ENCODE measurements around the gene COL4A2. TPM values are rescaled to one million over a fixed set of nuclear protein-coding genes. Genes with fewer than 3 reads are reported as not detected.

Gene COL4A2
- total RNA-seq, 1 donor from 2014 or later = 159 TPM

GRCh38 chr13:110301083-110301482 lies 6.0 kb upstream of the COL4A2 start:
- TF ChIP-seq CTCF (conservative IDR thresholded peaks at IDR 0.05) = no peak
- Mint-ChIP-seq H3K9me3 (no peaks in the 10 kb centered on the region), H3K36me3 (ENCODE audit: low read depth) (no peaks in the 10 kb centered on the region), H3K27me3 (ENCODE audit: low read depth) (peaks cover 2% of the 10 kb centered on the region), H3K4me1 (peaks cover 26% of the 10 kb centered on the region), H3K4me3 (no peak overlapping the region), H3K27ac (ENCODE audit: unreplicated experiment) (peak overlapping the region; percentile 54)
- no peak for DNase-seq (ENCODE audit: low read depth, low spot score)

DNA sequence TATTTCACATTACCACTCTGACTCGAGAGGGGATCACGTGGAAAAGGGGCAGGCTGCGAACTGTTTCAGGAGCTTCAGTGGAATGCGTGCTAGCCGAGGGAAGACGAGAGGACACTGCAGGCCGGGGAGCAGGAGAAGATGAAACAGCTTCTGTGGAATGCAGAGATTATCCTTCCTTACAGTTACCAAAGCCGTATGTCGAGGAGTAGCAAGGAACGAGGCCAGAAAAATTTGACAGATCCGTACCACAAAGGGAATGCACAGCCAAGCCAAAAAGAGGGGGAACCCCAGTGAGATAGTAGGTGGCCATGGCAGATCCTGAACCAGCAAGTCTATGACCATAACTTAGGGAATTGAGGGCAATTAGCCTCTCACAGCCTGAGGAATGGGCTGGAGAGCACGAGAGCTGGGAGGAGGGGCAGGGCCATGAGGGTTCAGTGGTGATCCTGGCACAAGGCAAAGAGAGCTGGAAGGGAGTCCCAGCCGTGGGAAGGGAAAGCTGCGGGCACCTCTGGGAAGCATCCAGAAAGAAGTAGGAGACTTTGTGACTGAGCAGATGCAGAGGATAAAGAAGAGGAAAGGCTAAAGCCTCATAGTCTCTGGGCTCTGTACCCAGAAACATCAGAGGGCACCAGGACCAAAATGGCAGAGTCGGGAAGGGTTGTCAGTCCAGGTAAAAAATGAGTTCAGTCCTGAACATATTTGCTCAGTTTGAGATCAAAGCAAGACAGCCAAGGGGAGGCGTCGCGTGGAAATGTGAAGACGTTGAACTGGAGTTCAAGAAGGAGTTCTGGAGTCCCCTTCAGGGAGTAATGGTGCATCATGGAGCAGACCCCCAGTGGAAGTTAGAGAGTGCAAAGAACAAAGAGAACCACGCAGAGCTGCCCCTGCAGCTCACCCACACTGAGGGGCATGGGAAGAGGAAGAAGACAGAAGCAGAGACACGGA lies 5.2 kb upstream of the COL4A2 start:
- no peak for DNase-seq (ENCODE audit: low read depth, low spot score)
- Mint-ChIP-seq H3K36me3 (ENCODE audit: low read depth) (no peaks in the 10 kb centered on the region), H3K27me3 (ENCODE audit: low read depth) (peaks cover 2% of the 10 kb centered on the region), H3K4me3 (peak overlapping the region; percentile 24), H3K9me3 (no peaks in the 10 kb centered on the region), H3K4me1 (peaks cover 25% of the 10 kb centered on the region), H3K27ac (ENCODE audit: unreplicated experiment) (no peak overlapping the region)
- no peak for TF ChIP-seq CTCF (conservative IDR thresholded peaks at IDR 0.05)

DNA sequence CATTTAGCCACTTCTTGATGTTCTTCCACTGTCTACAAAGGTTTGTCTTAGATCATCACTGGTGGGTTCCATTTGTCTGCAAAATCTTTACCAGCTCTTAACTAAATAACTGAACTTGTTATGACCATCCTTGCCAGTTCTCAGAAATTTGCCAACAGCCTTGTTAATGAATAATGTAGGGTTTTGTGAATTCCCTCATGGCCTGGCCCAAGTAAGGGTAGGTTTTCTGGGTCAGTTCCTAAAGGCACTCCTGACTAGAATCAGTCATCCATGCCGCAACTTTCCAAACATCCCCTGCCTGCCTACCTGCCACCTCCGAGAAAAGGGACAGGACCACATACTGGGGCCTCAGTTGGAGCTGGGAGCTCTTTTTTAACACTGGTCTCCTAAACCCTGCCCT lies 4.1 kb upstream of the COL4A2 start:
- no peak for DNase-seq (ENCODE audit: low read depth, low spot score)
- TF ChIP-seq CTCF (conservative IDR thresholded peaks at IDR 0.05) = no peak
- peak overlapping the region; percentile 5 for H3K4me3 Mint-ChIP-seq
- H3K27ac Mint-ChIP-seq (ENCODE audit: unreplicated experiment) = no peak overlapping the region
- H3K4me1 Mint-ChIP-seq = peaks cover 27% of the 10 kb centered on the region
- H3K27me3 Mint-ChIP-seq (ENCODE audit: low read depth) = peaks cover 2% of the 10 kb centered on the region
- no peaks in the 10 kb centered on the region for H3K36me3 Mint-ChIP-seq (ENCODE audit: low read depth)
- H3K9me3 Mint-ChIP-seq = no peaks in the 10 kb centered on the region

GRCh38 chr13:110303644-110304043 lies 3.4 kb upstream of the COL4A2 start:
- Mint-ChIP-seq H3K9me3 (no peaks in the 10 kb centered on the region), H3K27me3 (ENCODE audit: low read depth) (peaks cover 4% of the 10 kb centered on the region), H3K36me3 (ENCODE audit: low read depth) (no peaks in the 10 kb centered on the region), H3K4me3 (peak overlapping the region; percentile 5), H3K27ac (ENCODE audit: unreplicated experiment) (no peak overlapping the region), H3K4me1 (peaks cover 34% of the 10 kb centered on the region)
- TF ChIP-seq CTCF (conservative IDR thresholded peaks at IDR 0.05) = no peak
- no peak for DNase-seq (ENCODE audit: low read depth, low spot score)

DNA sequence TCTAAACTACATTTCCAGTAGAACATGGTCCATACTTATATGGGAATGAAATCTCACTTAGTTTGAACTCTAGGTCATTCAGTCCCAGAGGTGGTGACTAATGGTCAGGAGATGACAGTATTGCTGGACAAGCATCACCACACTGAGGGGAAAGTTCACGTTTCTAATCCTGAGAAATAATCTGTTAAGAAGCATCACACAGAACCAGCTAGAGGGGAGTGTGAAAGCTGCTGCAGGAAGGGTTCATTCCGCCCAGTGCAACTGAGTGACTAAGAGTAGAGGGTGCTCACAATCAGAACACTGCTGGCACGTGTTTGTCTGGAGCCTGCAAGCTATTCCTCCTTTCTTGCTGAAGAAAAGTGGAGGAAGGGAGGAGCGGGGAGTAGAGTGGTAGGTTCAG lies 2.8 kb upstream of the COL4A2 start:
- H3K4me1 Mint-ChIP-seq = peaks cover 40% of the 10 kb centered on the region
- peaks cover 4% of the 10 kb centered on the region for H3K27me3 Mint-ChIP-seq (ENCODE audit: low read depth)
- no peak for TF ChIP-seq CTCF (conservative IDR thresholded peaks at IDR 0.05)
- no peaks in the 10 kb centered on the region for H3K36me3 Mint-ChIP-seq (ENCODE audit: low read depth)
- DNase-seq (ENCODE audit: low read depth, low spot score) = no peak
- peak overlapping the region; percentile 84 for H3K4me3 Mint-ChIP-seq
- no peaks in the 10 kb centered on the region for H3K9me3 Mint-ChIP-seq
- H3K27ac Mint-ChIP-seq (ENCODE audit: unreplicated experiment) = no peak overlapping the region

Measured in neural crest cell (in vitro differentiated cells).